ENCODE data around the gene SPTLC2.
"Not testable (repeated sequence)": the region's sequence is repeated elsewhere in the genome, so short reads cannot be mapped to it uniquely, and the experiment has no call there.

SPTLC2 gene, protein sequence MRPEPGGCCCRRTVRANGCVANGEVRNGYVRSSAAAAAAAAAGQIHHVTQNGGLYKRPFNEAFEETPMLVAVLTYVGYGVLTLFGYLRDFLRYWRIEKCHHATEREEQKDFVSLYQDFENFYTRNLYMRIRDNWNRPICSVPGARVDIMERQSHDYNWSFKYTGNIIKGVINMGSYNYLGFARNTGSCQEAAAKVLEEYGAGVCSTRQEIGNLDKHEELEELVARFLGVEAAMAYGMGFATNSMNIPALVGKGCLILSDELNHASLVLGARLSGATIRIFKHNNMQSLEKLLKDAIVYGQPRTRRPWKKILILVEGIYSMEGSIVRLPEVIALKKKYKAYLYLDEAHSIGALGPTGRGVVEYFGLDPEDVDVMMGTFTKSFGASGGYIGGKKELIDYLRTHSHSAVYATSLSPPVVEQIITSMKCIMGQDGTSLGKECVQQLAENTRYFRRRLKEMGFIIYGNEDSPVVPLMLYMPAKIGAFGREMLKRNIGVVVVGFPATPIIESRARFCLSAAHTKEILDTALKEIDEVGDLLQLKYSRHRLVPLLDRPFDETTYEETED

DNA sequence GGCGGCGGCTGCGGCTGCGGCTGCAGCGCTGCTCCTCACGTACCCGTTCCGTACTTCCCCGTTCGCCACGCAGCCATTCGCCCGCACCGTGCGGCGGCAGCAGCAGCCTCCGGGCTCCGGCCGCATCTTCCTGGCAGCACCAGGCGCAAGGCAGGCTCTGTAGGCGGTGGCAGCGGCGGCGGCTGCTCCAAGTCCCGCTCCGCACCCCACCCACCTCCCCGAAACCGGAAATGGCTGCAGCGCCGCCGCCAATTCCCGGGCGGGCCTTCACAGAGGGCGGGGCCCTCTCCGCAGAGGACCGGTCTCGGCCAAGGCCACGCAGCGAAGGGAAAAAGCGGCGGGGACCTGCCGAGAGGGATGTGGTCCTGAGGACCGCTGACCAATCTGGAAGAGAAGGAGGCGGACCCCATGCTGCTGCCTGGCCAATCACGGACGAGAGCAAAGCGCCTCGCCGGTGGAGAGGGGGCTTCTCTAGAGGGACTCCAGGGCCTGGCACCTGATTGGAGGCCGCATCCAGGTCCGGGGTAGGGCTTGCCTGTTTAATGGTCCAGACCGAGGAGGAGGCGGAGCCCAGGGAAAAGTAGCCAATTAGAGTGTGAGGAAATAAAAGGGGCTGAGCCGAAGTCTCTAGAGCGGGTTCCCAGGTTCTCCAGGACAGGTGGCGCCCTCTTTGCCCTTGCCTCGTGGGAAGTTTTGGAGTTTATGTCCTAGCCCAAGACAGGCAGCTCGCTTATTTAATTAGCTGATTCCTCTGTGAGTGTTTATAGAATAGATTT, at the start of gene SPTLC2:
Gene SPTLC2, minus strand, starts transcription at position 184 of the 776 bp plus-strand sequence. Its CDS starts 58 bp downstream, at position 126.
- H3K4me3 ChIP-seq (ENCODE audit: low read length in 2 of 2), result peak within 1 kb of the TSS; percentile 53 to 81
- peak within 1 kb of the TSS; percentile 43 for H3K27ac ChIP-seq (ENCODE audit: low read length)
- H3K27me3 ChIP-seq (ENCODE audit: control insufficient read depth in 1 of 2, insufficient read depth in 2 of 2, low read length in 2 of 2), result no peaks in the 10 kb centered on the region
- H3K9ac ChIP-seq (ENCODE audit: low read length in 2 of 2), result peak within 1 kb of the TSS; percentile 68 to 72
- peaks cover 12% of the 10 kb centered on the region for H3K4me1 ChIP-seq (ENCODE audit: control insufficient read depth, insufficient read depth, low read length)
- no peaks in the 10 kb centered on the region for H3K36me3 ChIP-seq (ENCODE audit: control insufficient read depth in 2 of 2, insufficient read depth in 2 of 2, low read length in 2 of 2)
- H3K9me3 ChIP-seq (ENCODE audit: control insufficient read depth in 2 of 2, low read length in 2 of 2), result no peaks in the 10 kb centered on the region

DNA sequence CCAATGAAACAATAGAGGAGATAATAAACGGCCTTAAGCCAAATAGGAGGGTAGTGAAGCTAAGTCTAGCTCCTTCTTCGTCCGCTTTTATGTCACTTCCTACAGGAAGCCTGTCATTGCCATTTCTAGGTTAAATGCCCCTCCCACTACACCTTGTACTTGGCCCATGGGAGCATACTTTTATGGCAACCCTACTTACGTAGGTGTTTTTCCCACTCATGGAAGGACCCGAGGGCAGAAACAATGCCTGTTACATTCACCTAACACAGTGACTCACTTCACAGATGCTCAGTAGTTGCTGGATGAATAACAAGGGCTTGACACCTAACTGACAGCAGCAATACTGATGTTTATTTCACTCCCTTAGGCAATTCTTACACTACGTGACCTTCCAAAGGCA, 46.9 kb upstream of the SPTLC2 start:
- H3K36me3 ChIP-seq (ENCODE audit: control insufficient read depth in 2 of 2, insufficient read depth in 2 of 2, low read length in 2 of 2), result no peaks in the 10 kb centered on the region
- H3K4me1 ChIP-seq (ENCODE audit: control insufficient read depth, insufficient read depth, low read length), result no peaks in the 10 kb centered on the region
- H3K9ac ChIP-seq (ENCODE audit: low read length in 2 of 2), result no peak overlapping the region
- H3K27ac ChIP-seq (ENCODE audit: low read length), result no peak overlapping the region
- no peaks in the 10 kb centered on the region for H3K9me3 ChIP-seq (ENCODE audit: control insufficient read depth in 2 of 2, low read length in 2 of 2)
- no peak overlapping the region for H3K4me3 ChIP-seq (ENCODE audit: low read length in 2 of 2)
- H3K27me3 ChIP-seq (ENCODE audit: control insufficient read depth in 1 of 2, insufficient read depth in 2 of 2, low read length in 2 of 2), result peaks cover 2 to 5% of the 10 kb centered on the region in 2 donors

DNA sequence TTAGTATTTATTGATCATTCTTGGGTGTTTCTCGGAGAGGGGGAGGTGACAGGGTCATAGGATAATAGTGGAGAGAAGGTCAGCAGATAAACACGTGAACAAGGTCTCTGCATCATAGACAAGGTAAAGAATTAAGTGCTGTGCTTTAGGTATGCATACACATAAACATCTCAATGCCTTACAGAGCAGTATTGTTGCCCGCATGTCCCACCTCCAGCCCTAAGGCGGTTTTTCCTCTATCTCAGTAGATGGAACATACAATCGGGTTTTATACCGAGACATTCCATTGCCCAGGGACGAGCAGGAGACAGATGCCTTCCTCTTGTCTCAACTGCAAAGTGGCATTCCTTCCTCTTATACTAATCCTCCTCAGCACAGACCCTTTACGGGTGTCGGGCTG, 45.1 kb upstream of the SPTLC2 start:
- not testable (repeated sequence) for H3K27me3 ChIP-seq (ENCODE audit: control insufficient read depth in 1 of 2, insufficient read depth in 2 of 2, low read length in 2 of 2); H3K9me3 ChIP-seq (ENCODE audit: control insufficient read depth in 2 of 2, low read length in 2 of 2); H3K9ac ChIP-seq (ENCODE audit: low read length in 2 of 2); H3K36me3 ChIP-seq (ENCODE audit: control insufficient read depth in 2 of 2, insufficient read depth in 2 of 2, low read length in 2 of 2); H3K4me1 ChIP-seq (ENCODE audit: control insufficient read depth, insufficient read depth, low read length); H3K4me3 ChIP-seq (ENCODE audit: low read length in 2 of 2); H3K27ac ChIP-seq (ENCODE audit: low read length)

DNA sequence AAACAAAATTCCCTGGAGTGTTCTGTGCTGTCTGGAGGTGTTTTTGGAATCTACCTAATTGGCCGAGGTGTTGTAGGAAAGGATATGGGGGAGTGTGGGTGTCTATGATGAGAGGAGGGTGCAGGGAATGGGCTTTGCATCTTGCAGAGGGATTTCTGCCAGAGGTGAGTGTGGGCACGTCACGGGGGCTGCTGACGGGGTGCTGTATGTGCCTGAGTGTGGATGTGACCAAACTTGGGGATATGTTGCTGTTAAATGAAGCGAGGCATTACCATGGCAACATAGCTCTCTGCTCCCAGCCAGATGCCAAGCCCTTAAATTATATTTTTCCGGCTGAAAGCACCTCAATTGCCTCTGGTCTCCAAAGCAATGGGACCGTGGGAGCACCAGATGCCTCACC, 44.3 kb upstream of the SPTLC2 start:
- Histone ChIP-seq H3K27me3 (ENCODE audit: control insufficient read depth in 1 of 2, insufficient read depth in 2 of 2, low read length in 2 of 2) (peaks cover 2 to 5% of the 10 kb centered on the region in 2 donors), H3K4me1 (ENCODE audit: control insufficient read depth, insufficient read depth, low read length) (no peaks in the 10 kb centered on the region), H3K36me3 (ENCODE audit: control insufficient read depth in 2 of 2, insufficient read depth in 2 of 2, low read length in 2 of 2) (no peaks in the 10 kb centered on the region), H3K4me3 (ENCODE audit: low read length in 2 of 2) (no peak overlapping the region), H3K9ac (ENCODE audit: low read length in 2 of 2) (no peak overlapping the region), H3K9me3 (ENCODE audit: control insufficient read depth in 2 of 2, low read length in 2 of 2) (no peaks in the 10 kb centered on the region), H3K27ac (ENCODE audit: low read length) (no peak overlapping the region)

DNA sequence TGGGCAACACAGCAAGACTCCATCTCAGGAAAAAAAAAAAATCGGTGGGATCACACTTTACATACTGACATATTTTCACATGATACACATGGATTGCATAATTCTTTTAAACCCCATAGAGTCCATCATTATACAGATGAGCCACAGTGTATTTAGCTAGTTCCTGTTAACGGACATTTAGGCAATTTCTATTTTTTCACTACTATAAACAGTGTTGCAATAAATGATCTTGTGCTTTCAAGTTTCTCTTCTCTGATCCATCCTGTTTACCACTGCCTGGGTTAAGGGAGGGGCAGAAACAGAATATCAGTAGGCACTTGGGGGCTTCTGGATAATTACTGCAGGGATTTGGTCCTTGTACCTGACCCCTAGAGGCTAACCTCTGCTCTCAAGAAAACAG, 43.4 kb upstream of the SPTLC2 start:
- peaks cover 2 to 5% of the 10 kb centered on the region in 2 donors for H3K27me3 ChIP-seq (ENCODE audit: control insufficient read depth in 1 of 2, insufficient read depth in 2 of 2, low read length in 2 of 2)
- no peak overlapping the region for H3K9ac ChIP-seq (ENCODE audit: low read length in 2 of 2)
- H3K4me1 ChIP-seq (ENCODE audit: control insufficient read depth, insufficient read depth, low read length), result no peaks in the 10 kb centered on the region
- no peak overlapping the region for H3K27ac ChIP-seq (ENCODE audit: low read length)
- H3K4me3 ChIP-seq (ENCODE audit: low read length in 2 of 2), result no peak overlapping the region
- H3K9me3 ChIP-seq (ENCODE audit: control insufficient read depth in 2 of 2, low read length in 2 of 2), result no peaks in the 10 kb centered on the region
- no peaks in the 10 kb centered on the region for H3K36me3 ChIP-seq (ENCODE audit: control insufficient read depth in 2 of 2, insufficient read depth in 2 of 2, low read length in 2 of 2)

DNA sequence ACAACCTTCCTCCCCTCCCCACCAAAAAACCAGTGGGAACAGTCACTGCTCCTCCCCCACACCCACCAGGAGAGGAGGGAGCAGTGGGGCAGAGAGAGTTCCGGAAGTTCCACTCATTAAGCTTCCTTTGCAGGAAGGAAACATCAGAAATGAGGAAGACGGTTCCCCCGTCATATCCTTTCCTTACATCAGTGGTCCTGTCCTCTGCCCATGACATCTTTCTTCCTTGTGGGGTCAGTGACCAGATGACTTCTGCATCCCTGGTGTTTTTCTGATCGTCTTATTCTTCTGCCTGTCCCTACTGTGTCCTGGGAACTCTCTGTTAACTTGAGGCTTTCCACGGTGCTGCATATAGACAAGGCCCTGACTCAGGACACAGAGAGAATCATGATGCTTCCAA, 40.8 kb upstream of the SPTLC2 start:
- H3K36me3 ChIP-seq (ENCODE audit: control insufficient read depth in 2 of 2, insufficient read depth in 2 of 2, low read length in 2 of 2), result no peaks in the 10 kb centered on the region
- no peaks in the 10 kb centered on the region for H3K9me3 ChIP-seq (ENCODE audit: control insufficient read depth in 2 of 2, low read length in 2 of 2)
- H3K27ac ChIP-seq (ENCODE audit: low read length), result no peak overlapping the region
- no peak overlapping the region for H3K9ac ChIP-seq (ENCODE audit: low read length in 2 of 2)
- H3K27me3 ChIP-seq (ENCODE audit: control insufficient read depth in 1 of 2, insufficient read depth in 2 of 2, low read length in 2 of 2), result peaks cover 3 to 5% of the 10 kb centered on the region in 2 donors
- no peaks in the 10 kb centered on the region for H3K4me1 ChIP-seq (ENCODE audit: control insufficient read depth, insufficient read depth, low read length)
- H3K4me3 ChIP-seq (ENCODE audit: low read length in 2 of 2), result no peak overlapping the region

DNA sequence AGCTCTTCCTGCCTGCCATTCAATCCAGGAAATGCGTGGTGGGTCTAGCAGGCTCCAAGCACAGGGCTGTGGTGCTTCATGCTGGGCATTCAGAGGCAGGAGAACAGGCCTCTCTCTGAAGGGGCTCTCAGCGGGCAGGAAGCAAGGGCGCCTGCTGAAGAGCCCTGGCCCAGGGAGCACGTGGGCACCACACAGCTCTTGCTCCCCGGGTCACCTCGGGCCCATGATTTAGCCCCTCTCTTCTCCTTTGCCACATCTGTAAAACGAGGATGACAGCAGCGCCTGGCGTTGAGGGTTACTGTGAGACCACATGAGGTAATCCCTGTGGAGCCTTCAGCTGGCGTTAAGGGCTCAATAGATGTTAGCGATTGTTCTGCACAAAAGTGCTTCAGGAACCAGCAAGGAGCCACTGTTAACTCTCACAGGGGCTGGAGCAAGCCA, 37.6 kb upstream of the SPTLC2 start:
- Histone ChIP-seq H3K4me3 (ENCODE audit: low read length in 2 of 2) (no peak overlapping the region), H3K36me3 (ENCODE audit: control insufficient read depth in 2 of 2, insufficient read depth in 2 of 2, low read length in 2 of 2) (no peaks in the 10 kb centered on the region), H3K4me1 (ENCODE audit: control insufficient read depth, insufficient read depth, low read length) (no peaks in the 10 kb centered on the region), H3K27ac (ENCODE audit: low read length) (no peak overlapping the region), H3K27me3 (ENCODE audit: control insufficient read depth in 1 of 2, insufficient read depth in 2 of 2, low read length in 2 of 2) (peaks cover 3 to 5% of the 10 kb centered on the region in 2 donors), H3K9me3 (ENCODE audit: control insufficient read depth in 2 of 2, low read length in 2 of 2) (no peaks in the 10 kb centered on the region), H3K9ac (ENCODE audit: low read length in 2 of 2) (no peak overlapping the region)

DNA sequence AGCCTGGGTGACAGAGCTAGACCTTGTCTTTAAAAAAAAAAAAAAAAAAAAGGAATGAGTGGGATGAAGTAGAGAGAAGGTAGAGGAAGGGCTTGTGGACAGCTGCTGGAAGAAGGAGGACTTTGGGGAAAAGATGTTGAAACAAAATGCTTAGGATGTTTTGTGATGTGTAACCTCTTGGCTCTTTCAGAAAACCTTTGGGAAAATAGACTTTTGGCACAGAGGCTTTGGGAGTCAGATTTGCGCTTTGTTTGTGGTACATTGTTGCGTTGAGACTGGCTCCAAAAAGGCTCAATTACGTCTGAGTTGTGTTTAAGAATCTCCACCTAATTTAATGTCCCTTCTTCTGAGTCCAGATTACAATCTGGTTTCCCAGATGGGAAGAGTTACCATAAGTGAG, 32.9 kb upstream of the SPTLC2 start:
- Histone ChIP-seq H3K27ac (ENCODE audit: low read length) (no peak overlapping the region), H3K36me3 (ENCODE audit: control insufficient read depth in 2 of 2, insufficient read depth in 2 of 2, low read length in 2 of 2) (no peaks in the 10 kb centered on the region), H3K27me3 (ENCODE audit: control insufficient read depth in 1 of 2, insufficient read depth in 2 of 2, low read length in 2 of 2) (peaks cover 0 to 2% of the 10 kb centered on the region in 2 donors), H3K4me3 (ENCODE audit: low read length in 2 of 2) (no peak overlapping the region), H3K9me3 (ENCODE audit: control insufficient read depth in 2 of 2, low read length in 2 of 2) (no peaks in the 10 kb centered on the region), H3K9ac (ENCODE audit: low read length in 2 of 2) (no peak overlapping the region), H3K4me1 (ENCODE audit: control insufficient read depth, insufficient read depth, low read length) (no peaks in the 10 kb centered on the region)

DNA sequence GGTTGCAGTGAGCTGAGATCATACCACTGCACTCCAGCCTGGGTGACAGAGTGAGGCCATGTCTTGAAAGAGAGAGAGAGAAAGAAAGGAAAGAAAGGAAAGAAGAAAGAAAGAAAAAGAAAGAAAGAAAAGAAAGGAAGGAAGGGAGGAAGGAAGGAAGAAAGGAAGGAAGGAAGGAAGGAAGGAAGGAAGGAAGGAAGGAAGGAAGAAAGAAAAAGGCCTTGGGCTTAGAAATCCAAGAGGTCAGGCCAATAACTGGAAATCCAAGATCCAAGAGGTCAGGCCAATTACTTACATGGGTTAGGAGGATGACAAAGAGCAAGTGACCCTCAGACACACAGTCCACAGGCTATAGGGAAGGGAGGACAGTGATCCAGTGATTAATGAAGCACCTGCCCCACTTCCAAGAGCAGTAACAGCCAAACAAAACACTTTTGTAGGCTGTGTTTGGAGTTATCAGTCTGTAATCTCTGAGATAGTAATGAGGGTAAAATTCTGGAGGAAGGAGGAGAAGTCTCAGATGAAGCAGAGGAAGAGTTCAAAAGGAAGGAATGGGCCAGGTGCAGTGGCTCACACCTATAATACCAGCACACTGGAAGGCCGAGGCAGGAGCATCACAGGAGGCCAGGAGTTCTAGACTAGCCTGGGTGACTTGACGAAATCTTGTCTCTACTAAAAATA, 32.2 kb upstream of the SPTLC2 start:
- Histone ChIP-seq H3K36me3 (ENCODE audit: control insufficient read depth in 2 of 2, insufficient read depth in 2 of 2, low read length in 2 of 2) (no peaks in the 10 kb centered on the region), H3K4me1 (ENCODE audit: control insufficient read depth, insufficient read depth, low read length) (no peaks in the 10 kb centered on the region), H3K9me3 (ENCODE audit: control insufficient read depth in 2 of 2, low read length in 2 of 2) (no peaks in the 10 kb centered on the region), H3K9ac (ENCODE audit: low read length in 2 of 2) (no peak overlapping the region), H3K27me3 (ENCODE audit: control insufficient read depth in 1 of 2, insufficient read depth in 2 of 2, low read length in 2 of 2) (no peaks in the 10 kb centered on the region), H3K27ac (ENCODE audit: low read length) (no peak overlapping the region), H3K4me3 (ENCODE audit: low read length in 2 of 2) (no peak overlapping the region)

DNA sequence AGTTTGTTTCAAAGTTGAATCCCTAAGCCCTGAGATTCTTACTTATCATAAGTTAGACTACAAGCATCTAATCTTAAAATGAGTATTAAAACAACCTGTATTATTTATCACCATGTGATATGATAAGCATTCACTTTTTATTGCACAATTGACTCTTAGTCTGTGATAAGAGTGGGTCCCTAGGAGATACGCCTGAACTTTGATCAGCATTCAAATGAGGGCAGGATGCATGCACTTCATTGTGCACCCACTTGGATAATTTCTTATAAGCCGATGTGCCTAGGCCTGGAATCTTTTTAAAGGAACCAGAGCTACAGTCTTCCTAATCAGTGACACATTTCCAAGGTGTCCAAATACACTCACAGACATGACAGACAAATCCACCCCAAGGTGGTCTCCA, 31.4 kb upstream of the SPTLC2 start:
- H3K4me3 ChIP-seq (ENCODE audit: low read length in 2 of 2), result no peak overlapping the region
- H3K27ac ChIP-seq (ENCODE audit: low read length), result no peak overlapping the region
- H3K9ac ChIP-seq (ENCODE audit: low read length in 2 of 2), result no peak overlapping the region
- H3K36me3 ChIP-seq (ENCODE audit: control insufficient read depth in 2 of 2, insufficient read depth in 2 of 2, low read length in 2 of 2), result no peaks in the 10 kb centered on the region
- no peaks in the 10 kb centered on the region for H3K4me1 ChIP-seq (ENCODE audit: control insufficient read depth, insufficient read depth, low read length)
- H3K27me3 ChIP-seq (ENCODE audit: control insufficient read depth in 1 of 2, insufficient read depth in 2 of 2, low read length in 2 of 2), result no peaks in the 10 kb centered on the region
- H3K9me3 ChIP-seq (ENCODE audit: control insufficient read depth in 2 of 2, low read length in 2 of 2), result no peaks in the 10 kb centered on the region

Data from stomach smooth muscle (tissue), 2 donors.